HG02623 (cell line): ENCODE data around the gene PSMC3IP.
"Not testable (repeated sequence)": the region's sequence is repeated elsewhere in the genome, so short reads cannot be mapped to it uniquely, and the experiment has no call there.

Source experiments
- ATAC-seq: cut with Tn5 transposase; IDR thresholded peaks from one replicate; pipeline ENCODE4 v1.9.1; 2021; ENCODE audit warnings: moderate library complexity; ENCODE audit not compliant: unreplicated experiment

PSMC3IP gene

GRCh38 chr17:42562388-42563142 is 15.0 kb downstream of the PSMC3IP start:
- no peak for ATAC-seq

- ATAC-seq = peak; percentile 58
Observed at GRCh38 chr17:42561897-42562387, 15.6 kb downstream of the PSMC3IP start, which contains the start of gene COASY. TSS of gene COASY (plus strand) at chr17:42562148. CDS start at chr17:42562623, 475 bp downstream.

GRCh38 chr17:42560246-42560645 is 17.3 kb downstream of the PSMC3IP start:
- no peak for ATAC-seq

- no peak for ATAC-seq
Observed at GRCh38 chr17:42559075-42559474, 18.5 kb downstream of the PSMC3IP start.

GRCh38 chr17:42555961-42556617 is 21.4 kb downstream of the PSMC3IP start:
- not testable (repeated sequence) for ATAC-seq

GRCh38 chr17:42555122-42555622 is 22.4 kb downstream of the PSMC3IP start:
- ATAC-seq = no peak

GRCh38 chr17:42554250-42555121 is 23.0 kb downstream of the PSMC3IP start:
- ATAC-seq = peak; percentile 86

GRCh38 chr17:42553866-42554249 is 23.7 kb downstream of the PSMC3IP start:
- ATAC-seq = no peak

GRCh38 chr17:42553161-42553818 is 24.2 kb downstream of the PSMC3IP start:
- ATAC-seq = no peak

- not testable (repeated sequence) for ATAC-seq
Observed at GRCh38 chr17:42552736-42553135, 24.8 kb downstream of the PSMC3IP start, which contains the start of gene HSD17B1. TSS of gene HSD17B1 (plus strand) at chr17:42552923. CDS start at chr17:42552934, 11 bp downstream.

- ATAC-seq = no peak
Observed at GRCh38 chr17:42548993-42549755, 28.4 kb downstream of the PSMC3IP start.

- ATAC-seq = peak; percentile 57
Observed at GRCh38 chr17:42548070-42548837, 29.3 kb downstream of the PSMC3IP start.

- ATAC-seq = no peak
Observed at GRCh38 chr17:42547698-42548069, 29.8 kb downstream of the PSMC3IP start.

GRCh38 chr17:42547001-42547461 is 30.5 kb downstream of the PSMC3IP start:
- ATAC-seq = no peak

GRCh38 chr17:42545755-42546505 is 31.6 kb downstream of the PSMC3IP start:
- ATAC-seq = not testable (repeated sequence)

GRCh38 chr17:42544874-42545283 is 32.6 kb downstream of the PSMC3IP start:
- no peak for ATAC-seq

GRCh38 chr17:42543190-42544079 is 34.1 kb downstream of the PSMC3IP start:
- no peak for ATAC-seq
